GM19023 (cell line): ENCODE data around the gene CHAC1.

Experiments
- ATAC-seq: cut with Tn5 transposase; IDR thresholded peaks from one replicate; pipeline ENCODE4 v1.9.1; 2021; ENCODE audit warnings: mild to moderate bottlenecking, moderate library complexity; ENCODE audit not compliant: unreplicated experiment

CHAC1 gene

DNA sequence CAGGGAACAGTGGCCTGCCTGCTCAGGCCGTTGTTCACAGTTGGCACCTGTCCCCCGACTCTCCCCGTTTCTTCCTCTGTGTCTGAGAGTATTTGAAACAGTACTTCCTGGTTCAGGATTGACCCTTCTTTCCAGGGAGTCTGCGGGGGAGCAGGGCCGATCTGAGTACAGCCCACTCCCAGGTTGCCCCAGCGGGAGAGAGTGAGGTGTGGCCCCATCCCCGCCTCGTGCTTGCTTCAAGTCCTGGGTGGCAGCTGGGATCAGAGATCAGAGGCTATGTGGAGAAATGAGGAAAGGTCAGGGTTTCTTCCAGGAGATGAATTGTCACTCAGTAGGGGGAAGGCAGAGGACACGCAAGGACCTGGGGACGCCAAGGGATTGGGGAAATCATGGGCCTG, 30.7 kb upstream of the CHAC1 start:
- ATAC-seq = no peak

DNA sequence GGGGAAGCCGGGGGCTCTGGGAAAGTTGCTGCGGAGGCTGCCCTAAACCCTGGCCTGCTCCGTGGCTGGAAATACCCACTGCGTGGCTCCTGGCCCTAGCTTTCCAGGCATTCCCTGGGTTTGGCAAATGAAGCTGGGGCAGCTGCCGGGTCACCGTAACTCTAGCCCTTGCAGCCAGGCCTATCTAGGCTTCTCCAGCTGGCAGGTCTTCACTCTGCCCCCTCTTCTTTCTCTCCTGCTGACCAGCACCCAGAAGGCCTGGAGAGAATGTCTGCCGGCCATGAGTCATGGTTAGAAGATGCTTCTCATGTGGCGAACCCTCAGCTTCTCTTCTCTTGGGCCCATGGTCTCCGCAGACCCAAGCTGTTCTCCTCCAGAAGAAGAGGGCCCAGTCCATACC, 29.7 kb upstream of the CHAC1 start:
- ATAC-seq = no peak

DNA sequence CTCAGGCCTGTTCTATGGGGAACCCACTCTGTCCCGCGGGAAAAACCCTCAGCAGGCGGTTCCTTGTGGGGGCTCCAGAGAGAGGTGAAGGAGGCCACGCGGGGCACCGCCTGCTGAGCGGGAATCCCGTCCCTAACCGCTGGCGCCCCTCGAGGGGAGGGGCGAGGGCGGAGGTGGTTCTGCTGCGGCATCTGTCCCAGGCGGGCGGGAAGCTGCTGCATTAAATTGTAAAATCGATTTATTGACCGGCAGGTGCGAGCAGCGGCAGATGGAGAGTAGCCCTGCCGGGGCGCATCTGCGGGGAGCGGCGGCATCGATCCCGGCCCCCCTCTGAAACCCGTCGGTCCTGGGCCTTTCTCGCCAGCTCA, 27.8 kb upstream of the CHAC1 start:
- no peak for ATAC-seq

DNA sequence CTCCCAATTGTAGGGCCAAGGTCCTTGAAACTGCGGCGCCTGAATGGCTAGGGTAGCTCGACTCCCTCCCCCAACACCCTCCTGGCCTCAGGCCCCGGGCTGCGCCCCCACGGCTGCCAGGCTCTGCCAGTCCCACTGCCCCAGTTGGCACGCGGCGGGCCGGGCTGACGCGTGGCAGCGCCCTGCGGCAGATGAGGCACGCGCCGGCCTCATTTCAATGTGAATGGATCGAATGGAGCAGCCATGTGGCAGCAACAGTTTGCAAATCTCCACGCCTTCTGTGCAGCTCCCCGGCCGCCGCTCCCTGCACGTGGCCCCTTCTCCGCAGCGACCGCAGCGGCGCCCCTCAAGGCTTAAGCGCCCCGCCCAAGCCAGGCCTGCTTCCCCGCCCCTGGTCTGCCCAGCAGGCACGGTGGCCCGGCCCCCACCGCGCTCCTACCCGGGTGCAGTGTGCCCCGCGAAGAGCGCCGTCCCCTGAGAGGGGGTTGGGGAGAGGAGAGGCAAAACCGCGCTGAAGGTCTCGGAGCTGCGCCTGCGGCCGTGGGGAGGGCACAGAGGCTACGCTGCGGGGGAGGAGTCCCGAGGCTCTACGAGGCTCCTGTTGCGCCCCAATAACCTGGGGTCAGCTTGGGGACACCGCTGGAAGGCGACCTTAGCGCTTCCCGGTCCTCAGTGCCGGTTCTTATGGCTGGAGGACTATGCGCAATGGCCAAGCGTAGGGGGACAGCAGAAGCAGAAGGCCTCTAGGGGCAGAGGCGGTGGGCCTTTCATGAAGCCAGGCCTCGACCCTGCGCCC, 27.2 kb upstream of the CHAC1 start:
- ATAC-seq = no peak

DNA sequence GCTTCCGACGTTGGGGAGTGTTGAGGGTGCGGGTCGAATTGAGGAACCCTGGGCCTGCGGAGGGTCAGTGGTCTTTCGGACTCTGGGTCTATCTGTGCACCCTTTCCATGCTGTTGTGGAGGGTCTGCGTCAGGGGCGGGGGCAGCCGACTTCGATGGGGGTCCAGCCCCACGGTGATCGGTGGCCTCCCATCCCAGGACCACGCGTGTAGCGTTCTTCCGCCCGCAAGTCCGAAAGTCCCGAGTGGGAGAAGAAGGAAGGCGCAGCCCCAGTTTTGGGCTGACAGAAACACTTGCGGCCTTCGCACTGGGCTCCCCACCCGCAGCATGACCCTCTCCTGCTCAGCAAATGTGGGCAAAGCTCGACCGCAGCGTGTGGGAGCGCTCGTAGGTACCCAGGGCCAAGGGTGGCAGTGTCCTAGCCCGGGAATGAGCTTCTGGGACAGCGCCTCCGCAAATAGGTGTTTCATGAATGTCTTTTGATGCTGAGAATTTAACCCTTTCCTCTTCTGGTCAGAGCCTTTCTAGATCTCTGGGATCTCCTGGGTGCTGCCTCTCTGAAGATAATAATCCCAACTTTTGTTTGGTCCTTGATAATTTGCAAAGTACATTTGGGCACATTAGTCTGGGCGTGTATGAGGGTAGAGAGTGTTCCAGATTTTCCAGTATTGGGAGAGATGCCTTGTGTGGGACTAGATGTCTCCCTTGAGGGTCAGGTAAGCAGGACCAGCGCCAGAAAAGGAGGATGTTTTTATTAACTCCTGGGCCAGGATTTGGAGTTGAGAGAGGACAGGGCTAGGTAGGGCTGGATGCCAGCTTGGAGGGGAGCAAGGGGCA, 26.4 kb upstream of the CHAC1 start:
- ATAC-seq = no peak

DNA sequence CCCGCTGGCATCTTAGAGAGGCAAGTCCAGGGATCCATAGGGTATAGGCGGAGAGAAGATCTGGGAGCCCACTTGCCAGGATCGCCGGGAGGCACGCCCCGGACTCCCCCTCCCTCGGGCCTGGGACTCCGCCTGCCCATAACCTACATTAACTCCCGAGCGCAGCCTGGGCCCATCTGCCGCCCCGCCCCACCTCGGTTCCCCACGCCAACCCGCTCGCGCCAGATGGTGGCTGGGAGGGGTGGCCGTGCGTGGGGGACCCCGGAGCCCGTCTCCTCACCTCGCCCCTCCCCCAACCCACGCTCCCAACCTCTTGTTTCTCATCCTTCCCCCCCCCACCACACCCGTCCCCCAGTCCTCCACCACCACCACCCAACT, 25.8 kb upstream of the CHAC1 start:
- no peak for ATAC-seq

DNA sequence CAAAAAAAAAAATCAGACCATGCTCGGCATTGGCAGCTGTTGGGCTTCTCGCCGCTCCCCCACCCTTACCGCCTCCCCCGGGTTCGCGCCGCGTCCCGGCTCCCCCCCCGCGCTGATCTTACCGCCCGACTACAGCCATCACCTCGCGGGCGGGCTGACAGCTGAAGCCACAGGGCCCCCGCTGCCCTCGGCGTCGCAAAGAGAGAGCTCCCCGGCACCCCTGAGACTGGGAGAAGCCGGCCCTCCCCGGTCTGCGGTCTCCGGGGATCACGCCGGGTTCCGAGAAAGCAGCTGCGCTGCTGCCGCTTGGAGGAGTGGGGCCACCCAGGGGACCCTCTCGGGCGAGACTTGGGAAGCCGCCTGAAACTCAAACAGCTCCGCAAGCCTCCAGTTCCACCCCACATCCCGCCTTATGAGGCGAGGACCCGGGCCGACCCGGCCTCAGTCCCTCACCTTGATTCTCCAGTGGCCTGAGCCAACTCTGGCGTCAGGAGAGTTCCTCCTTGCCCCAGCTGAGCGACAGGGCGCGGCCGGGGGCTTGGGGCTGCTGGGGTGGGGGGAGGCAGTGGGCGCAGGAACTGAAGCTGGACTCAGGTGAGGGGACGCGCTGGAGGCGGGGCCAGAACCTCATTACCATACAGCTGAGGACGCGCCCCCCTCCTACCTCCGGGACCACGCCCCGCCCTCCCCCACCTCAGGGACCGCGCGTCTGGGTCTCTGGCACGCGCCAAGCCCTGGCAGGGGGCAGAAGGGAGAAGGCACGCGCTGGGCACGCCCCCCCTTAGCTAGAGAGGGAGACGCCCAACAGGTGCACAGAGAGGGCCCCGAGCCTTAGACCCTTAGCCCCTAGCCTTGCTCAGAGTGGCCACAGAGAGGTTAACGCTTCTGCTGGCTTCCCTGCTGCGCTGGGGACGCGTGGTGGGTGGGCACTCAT, 25.1 kb upstream of the CHAC1 start:
- ATAC-seq = no peak

DNA sequence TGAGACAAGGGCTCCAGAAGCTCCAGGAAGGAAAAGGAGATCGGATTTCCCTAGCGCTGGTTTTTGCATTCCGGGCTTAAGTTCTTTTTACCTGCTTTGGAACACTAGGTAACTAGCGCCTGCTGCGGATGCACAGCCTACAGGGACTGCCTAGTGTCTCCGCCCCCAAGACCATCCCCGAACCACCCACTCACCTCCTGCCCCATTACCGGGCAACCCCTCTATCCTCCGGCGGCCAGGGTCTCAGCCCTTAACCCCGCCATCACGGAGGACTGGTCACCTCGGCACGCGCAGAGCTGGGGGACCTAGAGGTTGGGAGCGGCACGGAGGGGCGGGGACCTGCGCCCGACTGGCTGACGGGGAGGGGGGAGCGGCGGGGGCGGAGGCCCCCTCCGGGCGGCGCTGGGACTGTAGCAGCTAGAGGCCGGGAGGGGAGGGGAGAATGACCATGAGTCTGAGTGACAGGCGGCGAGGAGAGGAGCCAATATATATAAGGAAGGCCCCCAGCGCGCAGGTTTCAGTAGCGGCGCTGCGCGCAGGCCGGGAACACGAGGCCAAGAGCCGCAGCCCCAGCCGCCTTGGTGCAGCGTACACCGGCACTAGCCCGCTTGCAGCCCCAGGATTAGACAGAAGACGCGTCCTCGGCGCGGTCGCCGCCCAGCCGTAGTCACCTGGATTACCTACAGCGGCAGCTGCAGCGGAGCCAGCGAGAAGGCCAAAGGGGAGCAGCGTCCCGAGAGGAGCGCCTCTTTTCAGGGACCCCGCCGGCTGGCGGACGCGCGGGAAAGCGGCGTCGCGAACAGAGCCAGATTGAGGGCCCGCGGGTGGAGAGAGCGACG, 24.2 kb upstream of the CHAC1 start, which contains the start of gene DLL4:
Gene DLL4 (plus strand): TSS at position 520 of the 839 bp plus-strand sequence. CDS start 329 bp downstream, outside the sequence.
- ATAC-seq = no peak

DNA sequence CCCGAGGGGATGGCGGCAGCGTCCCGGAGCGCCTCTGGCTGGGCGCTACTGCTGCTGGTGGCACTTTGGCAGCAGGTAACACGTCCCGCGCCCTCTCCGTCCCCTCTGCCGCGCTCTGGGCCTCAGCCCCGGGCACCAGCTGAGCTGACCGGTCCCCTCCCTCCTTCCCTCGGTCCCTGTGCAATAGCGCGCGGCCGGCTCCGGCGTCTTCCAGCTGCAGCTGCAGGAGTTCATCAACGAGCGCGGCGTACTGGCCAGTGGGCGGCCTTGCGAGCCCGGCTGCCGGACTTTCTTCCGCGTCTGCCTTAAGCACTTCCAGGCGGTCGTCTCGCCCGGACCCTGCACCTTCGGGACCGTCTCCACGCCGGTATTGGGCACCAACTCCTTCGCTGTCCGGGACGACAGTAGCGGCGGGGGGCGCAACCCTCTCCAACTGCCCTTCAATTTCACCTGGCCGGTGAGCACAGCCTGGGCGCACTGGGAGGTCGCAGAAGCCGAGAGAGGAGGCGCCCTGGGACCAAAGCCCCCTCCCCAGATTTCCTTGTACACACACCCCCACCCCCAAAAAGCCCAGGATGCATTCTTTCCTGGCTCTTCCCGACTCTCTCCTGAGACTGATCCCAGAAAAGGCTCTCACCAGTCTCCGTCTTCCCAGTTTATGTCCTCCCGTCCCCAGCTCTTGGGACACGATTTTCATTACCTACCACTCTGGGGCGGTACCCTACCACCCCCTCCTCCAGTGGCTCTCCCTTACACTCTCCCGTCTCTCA, 23.4 kb upstream of the CHAC1 start:
- no peak for ATAC-seq

DNA sequence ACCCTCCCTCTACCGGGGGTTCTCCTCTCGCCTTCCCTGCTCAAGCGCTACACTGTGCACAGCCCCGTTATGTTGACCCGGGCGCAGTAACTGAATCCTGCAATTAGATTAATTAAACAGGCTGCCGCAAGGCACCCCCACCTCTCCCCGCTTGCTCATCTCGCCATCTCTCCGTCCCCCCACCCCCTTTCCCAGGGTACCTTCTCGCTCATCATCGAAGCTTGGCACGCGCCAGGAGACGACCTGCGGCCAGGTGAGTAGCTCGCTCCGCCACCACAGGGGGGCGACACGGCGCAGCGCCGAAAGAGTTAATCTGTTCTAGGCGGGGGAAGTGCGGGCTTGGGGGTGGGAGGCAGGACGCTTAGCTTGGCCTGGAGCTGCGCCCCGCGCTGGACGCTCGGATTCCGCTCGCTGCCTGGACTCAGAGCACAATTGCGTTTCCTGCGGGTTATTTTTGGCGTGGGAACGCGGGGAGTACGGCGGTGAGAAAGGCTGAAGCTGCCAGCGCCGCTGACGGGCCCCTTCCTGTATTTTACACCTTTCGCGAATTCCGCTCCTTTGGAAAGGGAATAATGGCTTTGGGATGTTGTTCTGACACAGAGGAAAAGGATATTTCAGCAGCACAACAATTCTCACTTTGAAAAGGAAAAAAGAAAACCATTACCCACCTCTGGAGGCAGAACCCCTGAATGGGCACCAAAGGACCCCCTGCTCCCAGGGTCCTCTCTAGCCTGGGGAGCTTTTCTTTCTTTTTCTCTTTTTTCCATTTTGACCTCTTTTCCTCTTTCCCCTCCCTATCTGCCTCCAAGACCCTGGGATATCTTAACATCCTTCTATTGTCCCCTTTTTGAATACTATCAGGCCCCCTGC, 22.6 kb upstream of the CHAC1 start:
- ATAC-seq = no peak

DNA sequence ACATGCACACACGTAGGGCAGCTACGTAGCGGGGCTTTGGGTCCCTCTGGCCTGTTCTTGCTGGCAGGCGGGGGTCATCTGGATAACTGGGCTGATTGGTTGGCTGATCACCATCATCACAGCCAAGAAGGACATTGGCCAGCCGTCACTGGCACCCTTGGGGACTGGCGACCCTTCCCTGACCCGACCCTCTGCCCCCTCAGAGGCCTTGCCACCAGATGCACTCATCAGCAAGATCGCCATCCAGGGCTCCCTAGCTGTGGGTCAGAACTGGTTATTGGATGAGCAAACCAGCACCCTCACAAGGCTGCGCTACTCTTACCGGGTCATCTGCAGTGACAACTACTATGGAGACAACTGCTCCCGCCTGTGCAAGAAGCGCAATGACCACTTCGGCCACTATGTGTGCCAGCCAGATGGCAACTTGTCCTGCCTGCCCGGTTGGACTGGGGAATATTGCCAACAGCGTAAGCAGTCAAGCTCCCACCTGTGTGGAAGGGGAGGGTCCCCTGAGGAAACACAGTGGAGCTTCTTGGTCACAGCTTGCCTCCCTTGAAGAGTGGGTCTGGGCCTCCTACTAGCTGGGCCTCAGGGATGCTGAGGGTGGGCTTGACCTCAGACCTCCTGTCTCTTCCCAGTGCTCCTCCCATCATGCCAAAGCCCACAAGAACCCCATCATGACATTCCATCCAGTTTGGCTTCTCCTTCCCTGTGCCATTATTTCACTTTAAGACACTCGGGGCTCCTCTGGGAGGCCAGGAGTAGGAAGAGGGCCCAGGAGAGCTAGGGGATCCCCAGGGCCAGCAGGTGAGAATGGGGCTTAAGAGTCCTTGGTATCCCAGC, 21.8 kb upstream of the CHAC1 start:
- no peak for ATAC-seq

DNA sequence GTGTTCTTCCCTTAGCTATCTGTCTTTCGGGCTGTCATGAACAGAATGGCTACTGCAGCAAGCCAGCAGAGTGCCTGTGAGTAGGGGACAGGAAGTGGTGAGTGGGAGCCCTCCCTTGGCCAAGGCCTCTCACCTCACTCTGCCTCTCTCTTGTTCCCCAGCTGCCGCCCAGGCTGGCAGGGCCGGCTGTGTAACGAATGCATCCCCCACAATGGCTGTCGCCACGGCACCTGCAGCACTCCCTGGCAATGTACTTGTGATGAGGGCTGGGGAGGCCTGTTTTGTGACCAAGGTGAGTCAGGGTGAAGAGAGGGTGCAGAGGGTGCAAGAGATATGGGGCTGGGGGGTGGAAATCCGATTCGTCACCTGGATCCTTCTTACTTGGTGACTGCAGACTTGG, 21.1 kb upstream of the CHAC1 start:
- no peak for ATAC-seq

DNA sequence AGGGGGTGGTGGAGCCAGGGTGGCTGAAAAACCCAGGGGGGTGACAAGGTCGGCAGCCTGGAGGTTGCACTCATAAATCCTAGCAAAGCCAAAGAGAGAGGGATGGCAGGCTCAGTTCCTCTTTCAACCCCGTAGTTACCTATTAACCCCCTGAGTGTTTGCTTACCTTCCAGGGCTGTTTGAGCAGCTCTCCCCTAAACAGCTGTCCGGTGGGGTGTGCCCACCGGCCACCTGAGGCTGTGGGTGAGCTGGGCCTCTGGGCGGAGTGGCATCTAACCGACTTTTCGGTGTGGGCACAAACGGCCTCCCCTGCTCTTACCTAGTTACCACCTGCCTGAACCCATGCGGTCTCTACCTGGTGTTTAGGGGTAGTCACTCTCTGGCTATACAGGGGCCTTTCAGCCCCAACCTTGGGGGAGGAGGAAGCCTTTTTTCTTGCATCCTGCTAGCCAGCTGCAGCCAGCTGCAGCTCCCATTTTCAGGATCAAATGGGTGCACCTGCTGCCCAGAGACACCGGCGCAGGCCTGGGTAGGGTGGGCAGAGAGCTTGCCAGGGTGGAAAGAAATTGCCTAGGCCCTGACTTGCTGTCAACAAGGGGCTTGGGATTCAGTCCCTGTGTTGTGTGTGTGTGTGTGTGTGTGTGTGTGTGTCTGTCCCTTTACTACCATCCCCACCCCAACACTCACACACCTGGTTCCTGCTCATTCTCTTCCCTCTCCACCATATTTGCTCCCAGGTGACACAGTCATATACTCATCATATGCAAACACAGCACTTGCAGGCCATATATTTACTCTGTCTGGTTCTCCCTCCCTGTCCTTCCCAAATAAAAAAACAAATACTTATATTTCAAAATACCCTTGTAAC, 20.4 kb upstream of the CHAC1 start:
- ATAC-seq = no peak

DNA sequence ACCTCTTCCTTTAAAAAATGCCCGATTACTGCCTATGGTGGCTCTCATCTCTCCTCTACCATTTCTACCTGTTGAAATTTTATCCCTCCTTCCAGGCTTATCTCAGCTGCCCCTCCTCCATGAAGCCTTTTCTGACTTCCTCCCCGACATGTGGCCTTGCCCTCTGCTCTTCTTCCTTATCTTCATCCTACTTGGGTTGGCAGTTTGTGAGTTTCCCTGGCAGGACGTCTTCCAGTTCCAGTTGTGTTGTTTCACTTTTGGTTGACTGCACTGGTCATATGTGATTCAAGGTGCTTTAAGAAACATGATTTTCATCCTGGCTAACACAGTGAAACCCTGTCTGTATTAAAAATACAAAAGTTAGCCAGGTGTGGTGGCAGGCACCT, 19.8 kb upstream of the CHAC1 start:
- no peak for ATAC-seq

DNA sequence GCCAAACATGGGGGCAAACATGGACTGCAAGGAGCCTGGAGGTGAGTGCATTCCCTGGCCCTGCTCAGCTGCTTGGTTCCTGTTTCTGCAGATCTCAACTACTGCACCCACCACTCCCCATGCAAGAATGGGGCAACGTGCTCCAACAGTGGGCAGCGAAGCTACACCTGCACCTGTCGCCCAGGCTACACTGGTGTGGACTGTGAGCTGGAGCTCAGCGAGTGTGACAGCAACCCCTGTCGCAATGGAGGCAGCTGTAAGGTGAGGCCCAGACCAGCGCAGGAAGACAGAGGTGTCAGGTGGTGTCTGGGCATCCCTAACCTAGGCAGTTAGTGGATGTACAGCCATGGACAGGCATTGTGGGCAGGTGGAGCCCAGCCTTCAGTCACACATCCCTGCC, 18.8 kb upstream of the CHAC1 start:
- ATAC-seq = no peak

DNA sequence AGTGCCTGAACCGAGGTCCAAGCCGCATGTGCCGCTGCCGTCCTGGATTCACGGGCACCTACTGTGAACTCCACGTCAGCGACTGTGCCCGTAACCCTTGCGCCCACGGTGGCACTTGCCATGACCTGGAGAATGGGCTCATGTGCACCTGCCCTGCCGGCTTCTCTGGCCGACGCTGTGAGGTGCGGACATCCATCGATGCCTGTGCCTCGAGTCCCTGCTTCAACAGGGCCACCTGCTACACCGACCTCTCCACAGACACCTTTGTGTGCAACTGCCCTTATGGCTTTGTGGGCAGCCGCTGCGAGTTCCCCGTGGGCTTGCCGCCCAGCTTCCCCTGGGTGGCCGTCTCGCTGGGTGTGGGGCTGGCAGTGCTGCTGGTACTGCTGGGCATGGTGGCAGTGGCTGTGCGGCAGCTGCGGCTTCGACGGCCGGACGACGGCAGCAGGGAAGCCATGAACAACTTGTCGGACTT, 17.0 kb upstream of the CHAC1 start:
- ATAC-seq = no peak
